HG03439 (cell line): ENCODE measurements around the gene LLGL1.

Experiments used
- ATAC-seq: cut with Tn5 transposase; IDR thresholded peaks from one replicate; pipeline ENCODE4 v1.9.1; 2021; ENCODE audit warnings: mild to moderate bottlenecking, moderate library complexity; ENCODE audit not compliant: unreplicated experiment

Gene LLGL1

DNA sequence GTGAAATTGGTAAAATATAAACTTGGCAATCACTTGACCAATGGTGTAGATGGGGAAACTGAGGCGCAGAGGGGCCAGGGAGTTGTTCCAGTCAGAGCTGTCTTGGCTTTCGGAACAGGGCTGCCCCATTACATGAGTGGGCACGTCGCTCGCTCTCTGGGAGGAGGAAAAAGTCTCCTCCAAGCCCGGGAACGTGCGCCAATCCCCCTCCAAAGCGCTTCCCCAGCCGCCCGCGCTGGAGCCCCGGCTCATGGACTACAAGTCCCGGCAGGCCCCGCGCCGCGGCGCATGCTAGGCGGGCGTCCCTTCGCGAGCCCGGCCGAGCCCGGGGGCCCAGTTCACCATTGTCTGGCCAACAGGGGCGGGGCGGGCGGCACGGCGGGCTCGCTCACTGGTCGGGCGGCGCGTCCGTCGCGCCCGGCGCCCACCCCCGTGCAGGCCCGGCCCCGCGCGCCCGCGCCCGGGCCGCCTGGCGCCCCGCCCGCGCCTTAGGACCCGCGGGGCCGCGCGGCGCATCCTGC lies at the start of gene LLGL1:
LLGL1 (plus strand) TSS at position 515 of the 521 bp plus-strand sequence. CDS start 48 bp downstream, outside the sequence.
- peak; percentile 81 for ATAC-seq

DNA sequence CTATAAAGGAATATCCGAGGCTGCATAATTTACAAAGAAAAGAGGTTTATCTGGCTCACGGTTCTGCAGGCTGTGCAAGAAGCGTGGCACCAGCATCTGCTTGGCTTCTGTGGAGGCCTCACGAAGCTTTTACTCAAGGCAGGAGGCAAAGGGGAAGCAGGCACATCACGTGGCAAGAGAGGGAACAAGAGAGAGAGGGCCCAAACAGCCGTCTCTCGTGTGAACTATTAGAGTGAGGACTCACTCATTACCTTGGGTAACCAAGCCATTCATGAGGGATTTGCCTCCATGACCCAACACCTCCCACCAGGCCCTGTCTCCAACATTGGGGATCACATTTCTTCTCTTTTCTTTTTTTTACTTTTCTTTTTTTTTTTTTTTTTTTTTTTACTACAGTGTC lies 49.3 kb upstream of the LLGL1 start:
- ATAC-seq: no peak

DNA sequence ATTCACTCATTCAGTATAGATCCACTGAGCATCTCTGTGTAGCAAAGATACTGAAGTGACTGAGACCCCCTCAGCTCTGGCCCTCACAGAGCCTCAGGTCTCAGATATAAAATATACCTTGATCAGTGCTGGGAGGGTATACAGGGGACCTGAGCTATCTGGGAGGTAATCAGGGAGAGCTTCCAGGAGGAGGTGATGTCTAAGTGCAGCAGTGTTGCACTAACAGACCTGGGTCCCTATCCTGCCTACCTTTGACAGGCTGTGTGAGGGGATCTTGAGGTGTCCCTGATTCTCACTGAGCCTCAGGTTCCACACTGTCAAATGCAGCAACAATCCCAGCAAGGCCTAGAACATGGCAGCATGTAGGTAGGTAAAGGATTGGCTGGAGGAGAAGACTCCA lies 48.3 kb upstream of the LLGL1 start:
- ATAC-seq: no peak

DNA sequence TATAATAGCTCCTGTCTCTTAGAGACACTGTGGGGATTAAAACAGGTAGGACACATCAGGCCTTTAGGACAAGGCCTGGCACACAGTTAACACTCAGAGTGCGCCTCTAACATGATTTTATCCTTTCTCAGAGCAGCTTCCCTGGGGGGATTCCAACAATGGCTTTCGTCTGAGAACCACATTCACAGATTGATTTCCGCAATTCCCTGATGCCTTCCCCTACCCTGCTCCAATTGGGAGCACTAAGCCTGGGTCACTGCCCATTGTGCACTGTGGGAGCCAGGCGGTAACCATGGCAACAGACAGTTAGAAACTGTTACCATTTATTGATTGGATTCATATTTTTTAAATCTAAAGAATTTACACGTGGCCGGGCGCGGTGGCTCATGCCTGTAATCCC lies 47.7 kb upstream of the LLGL1 start:
- ATAC-seq: no peak

DNA sequence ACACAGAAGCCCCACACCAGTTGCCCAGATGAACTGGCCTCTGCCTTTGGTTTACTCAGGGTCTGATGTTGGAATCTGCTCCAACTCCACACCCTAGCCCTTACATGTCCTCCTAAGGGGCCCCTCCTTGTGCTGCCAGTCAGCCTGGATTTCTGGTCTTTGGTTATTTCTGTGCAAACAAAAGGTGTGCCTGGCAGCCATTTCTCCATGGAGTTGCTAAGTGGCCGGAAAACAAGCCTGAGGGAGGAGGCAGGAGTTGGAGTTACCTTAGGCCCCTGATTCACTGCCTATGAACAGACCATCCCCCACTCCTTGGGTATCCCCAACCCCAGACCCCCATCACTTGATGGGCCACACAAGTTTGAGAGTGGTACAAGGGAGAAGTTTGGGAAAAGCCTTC lies 46.2 kb upstream of the LLGL1 start:
- no peak for ATAC-seq

DNA sequence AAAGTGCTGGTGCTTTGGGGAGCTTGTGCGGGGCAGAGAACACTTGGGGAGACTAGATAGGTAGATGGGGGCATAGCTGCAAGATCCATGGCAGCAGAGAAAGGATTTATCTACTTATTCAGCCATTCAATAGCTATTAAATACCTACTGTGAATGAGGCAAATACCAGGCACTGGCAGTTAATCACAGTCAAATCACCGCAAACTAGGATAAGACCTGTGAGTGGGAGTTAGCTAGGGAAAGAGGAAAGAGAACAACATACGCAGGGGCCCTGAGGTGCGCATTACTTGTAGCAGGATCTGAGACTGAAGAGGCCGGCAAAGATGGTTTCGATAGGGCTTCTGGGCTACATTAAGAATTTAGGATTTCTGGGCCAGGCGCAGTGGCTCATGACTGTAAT lies 45.6 kb upstream of the LLGL1 start:
- no peak for ATAC-seq

DNA sequence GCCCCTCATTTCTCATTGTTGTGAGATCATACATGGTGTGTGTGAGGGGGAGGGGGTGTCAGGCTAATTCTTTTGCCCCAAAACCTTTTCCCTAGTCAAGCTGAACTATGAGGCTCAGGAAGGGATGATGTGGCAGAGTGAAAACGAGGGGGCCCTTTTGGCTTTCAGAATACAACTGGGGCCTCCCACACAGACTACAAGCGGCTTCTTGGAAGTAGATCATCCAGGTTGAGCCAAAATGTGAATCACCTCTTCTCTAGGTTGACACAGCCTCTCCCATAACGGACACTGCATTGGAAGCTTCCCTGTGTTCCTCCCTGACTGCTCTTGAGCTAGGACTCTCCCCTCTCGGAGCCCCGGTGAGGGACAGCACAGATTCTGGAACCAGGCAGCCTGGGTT lies 44.1 kb upstream of the LLGL1 start:
- no peak for ATAC-seq

DNA sequence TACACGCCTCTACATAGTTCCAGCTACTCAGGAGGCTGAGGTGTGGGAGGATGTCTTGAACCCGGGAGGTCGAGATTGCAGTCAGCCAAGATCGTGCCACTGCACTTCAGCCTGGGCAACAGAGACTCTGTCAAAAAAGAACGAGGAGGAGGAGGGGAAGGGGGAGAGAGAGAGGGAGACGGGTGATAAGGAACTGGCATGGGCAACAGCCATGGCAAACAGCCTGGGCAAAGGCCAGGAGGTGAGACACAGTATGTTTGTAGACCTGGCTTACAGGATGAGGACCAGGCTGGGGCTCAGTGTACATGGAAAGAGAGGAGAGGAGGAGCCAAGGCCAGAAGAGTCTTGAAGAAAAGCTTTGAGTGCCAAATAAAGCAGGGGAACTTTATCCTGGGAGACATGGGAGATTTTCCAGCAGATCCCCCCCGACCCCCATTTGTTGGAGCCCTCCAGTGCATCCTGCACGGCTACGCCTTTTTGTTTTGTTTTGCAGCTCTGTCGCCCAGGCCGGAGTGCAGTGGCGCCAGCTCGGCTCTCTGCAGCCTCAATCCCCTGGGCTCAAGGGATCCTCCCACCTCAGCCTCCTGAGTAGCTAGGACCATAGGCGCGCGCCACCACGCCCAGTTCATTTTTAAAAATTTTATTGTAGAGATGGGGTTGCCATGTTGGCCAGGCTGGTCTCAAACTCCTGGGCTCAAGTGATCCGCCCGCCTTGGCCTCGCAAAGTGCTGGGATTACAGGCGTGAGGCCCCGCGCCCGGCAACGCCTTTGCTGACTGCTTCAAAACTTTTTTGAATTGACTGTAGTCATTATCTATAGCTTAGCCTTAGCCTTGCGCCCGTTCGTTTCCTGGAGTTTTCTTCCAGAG lies 43.1 kb upstream of the LLGL1 start:
- ATAC-seq: no peak

DNA sequence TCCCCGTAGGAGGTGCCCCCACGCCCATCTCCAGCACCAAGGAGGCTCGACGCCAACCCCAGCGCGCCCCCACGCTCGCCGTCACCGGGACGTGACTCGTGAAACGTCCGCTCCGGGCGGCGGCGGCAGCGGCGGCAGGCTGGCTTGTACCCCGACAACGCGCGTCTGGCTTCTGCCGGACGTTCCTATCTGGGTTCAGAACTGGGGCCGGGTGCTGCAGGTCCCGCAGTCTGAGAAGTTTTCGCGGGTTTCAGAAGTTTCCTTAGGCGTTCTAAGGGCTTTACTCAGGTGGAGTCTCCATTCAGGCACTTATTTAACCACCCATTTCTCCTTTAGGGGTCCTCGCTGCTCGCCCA lies 42.5 kb upstream of the LLGL1 start:
- peak; percentile 34 for ATAC-seq

DNA sequence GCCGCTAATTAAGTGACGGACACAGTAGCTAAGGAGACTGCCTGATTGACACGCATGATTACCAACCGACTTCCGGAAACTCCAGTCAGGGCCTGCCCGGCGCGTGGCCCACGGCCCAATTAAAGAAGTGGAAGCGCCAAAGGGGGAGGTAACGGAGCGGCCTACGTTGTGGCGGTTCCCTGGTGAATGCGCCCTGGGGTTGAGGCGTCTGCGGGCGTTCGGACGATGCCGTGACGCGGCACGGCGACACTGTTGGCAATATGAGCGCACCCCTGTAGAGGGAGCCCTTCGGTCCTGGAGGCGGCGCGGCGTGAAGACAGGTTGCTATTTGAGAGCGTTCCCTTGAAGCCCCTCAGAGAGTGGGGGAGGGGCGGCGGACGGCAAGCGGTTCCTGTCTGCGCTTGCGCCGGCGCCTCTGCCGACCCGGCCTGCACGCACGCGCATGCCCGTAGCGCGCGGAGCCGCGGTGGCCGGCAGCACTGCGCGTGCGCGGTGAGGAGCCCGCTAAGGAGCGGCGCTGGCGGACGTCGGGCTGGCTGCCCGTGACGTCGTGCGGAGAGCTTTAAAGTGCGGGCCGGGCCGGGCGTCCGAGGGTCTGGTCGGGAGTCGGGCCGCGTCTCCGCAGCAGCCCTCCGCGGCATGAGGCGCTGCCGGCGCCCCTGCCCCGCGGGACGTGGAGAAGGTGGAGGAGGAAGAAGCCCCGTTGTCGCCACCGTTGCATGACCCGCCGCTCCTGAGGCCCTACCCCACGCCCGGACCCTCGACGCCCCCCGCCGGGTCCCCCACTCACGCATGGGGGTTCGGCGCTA lies 41.9 kb upstream of the LLGL1 start, which contains the start of gene ALKBH5:
ALKBH5 (plus strand) TSS at position 495 of the 809 bp plus-strand sequence. CDS start 416 bp downstream, outside the sequence.
- peak; percentile 76 for ATAC-seq

DNA sequence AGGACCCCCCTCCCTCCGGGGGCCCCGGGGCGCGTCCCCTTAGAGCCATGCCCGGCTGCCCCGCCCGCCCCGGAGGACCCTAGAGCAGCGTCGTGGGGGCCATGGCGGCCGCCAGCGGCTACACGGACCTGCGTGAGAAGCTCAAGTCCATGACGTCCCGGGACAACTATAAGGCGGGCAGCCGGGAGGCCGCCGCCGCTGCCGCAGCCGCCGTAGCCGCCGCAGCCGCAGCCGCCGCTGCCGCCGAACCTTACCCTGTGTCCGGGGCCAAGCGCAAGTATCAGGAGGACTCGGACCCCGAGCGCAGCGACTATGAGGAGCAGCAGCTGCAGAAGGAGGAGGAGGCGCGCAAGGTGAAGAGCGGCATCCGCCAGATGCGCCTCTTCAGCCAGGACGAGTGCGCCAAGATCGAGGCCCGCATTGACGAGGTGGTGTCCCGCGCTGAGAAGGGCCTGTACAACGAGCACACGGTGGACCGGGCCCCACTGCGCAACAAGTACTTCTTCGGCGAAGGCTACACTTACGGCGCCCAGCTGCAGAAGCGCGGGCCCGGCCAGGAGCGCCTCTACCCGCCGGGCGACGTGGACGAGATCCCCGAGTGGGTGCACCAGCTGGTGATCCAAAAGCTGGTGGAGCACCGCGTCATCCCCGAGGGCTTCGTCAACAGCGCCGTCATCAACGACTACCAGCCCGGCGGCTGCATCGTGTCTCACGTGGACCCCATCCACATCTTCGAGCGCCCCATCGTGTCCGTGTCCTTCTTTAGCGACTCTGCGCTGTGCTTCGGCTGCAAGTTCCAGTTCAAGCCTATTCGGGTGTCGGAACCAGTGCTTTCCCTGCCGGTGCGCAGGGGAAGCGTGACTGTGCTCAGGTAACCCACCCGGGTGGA lies 41.0 kb upstream of the LLGL1 start:
- ATAC-seq: peak; percentile 14

DNA sequence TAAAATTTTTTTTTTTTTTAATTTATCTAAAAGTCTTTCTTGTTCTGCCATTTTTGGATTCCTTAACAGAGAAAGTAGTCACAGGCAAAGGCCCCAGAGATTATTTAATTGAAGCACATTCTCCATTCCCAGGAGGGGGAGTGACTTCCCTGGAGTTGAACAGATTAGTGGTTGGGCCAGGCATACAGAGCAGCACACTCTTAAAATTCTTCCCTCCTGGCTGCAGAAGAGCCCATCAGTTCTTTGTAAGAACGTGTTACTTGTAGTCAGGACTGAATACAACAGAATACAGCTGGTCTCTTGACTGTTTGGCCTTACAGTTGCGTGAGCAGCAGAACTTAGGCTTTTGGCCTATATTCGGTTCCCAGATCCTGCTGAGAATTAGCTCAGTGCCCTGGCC lies 40.0 kb upstream of the LLGL1 start:
- no peak for ATAC-seq

DNA sequence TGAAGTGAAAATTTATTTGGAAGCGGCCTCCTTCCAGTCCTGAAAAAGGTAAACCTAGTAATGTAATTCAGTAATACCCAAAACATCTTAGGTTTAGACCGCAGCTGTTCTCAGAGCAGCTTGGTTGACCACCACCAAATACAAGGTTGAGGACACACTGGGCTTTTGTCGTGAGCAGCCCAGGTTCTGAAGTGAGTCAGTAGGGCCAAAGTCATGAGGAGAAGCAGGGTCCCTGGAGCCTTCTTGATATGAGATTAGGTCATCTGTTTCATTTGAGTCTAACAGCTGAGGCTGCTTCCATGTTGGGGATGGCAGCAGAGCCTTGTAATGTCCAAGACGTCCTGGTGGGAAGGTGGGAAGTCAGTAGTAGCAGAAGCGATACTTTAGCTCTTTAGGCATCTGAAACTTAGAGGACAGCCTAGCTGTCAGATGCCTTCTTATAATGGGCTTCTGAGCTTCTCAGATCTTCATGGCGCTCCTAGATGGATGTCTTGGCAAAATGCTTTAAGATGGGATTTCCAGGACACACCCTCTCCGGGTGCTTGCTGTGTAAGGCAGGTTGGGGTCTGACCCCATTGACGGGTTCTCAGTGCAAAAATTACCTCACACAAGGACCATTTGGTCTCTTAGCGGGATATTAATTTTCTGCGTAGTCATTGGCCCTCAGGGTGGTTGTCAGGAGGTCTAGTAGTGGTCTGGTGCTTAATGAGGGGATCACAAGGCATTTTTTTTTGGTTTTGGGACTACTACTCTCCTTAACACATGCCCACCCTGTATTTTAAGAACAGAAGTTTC lies 39.4 kb upstream of the LLGL1 start:
- no peak for ATAC-seq

DNA sequence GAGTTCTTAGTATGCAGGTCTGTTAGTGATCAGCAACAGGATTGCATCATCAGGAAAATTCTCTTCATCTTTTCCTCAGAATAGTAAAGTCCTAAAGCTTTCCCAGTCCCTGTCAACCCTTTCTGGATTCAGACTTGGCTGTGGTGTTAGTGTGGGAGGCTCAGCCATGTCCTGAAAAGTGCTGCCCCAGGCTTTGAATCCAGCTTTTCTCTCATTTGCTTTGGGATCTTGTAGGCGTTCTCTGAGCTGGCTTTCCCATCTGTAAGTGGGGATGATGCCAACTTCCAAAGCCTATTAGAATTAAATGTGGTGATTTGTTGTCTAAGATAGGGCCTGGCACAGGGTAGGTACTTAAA lies 38.8 kb upstream of the LLGL1 start:
- no peak for ATAC-seq

DNA sequence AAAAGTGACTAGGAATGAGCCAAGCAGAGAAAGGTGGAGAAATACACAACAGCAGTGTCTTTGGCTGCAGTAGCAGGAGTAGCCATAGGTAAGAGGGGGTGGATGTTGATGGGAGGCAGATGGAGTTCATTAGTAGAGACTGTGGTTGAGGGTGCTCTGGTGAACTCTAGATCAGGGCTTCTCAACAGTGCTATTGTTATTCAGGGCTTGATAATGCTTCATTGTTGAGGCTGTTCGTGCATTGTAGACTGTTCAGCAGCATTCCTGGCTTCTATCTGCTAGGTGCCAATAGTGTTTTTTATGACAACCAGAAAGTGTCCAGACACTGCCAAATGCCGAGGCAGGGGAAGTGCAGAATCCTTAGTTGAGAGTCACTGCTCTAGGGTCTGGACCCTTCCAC lies 38.2 kb upstream of the LLGL1 start:
- no peak for ATAC-seq

DNA sequence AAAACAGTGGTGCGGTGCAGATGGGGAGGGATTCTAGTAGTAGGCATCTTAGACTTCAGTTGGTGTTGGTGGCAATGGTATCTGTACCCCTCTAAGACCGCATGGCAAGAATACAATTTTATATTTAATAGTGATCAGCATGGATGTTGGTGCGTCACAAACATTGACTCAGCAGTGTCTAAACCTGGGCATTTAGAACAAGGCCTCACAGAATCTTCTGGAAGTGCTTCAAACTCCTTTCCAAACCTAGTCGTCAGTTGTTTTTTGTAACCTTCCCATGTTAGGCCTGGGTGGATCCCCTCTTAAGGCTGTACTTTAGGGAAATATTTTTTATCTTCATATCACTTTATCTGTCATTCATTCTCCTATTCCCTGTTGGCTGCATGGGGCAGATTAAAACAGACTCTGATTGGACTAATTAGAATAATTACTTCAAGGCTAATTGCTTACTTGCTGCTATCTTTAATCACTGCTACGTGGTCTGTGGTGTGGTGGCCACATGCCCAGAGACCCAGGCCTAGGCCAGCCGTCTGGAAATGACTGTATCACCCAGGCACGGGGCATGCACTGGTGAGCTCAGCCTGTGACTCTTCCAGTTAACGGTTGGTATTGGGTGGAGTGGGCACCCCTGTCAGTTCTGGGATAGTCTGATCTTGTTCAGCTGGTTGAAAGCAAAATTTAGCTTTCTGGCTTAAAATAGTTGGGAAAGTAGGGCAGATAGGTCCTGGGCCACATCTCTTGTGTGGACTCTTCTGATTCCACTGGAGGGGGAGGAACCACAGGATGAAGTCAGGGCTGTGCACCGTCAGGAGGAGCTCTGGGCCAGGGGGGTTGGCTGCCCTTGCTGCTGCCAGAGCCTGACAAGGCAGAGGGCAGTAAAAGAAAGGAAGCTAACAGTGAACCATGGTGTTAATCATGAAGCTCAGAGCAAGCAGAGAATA lies 37.3 kb upstream of the LLGL1 start:
- ATAC-seq: no peak

DNA sequence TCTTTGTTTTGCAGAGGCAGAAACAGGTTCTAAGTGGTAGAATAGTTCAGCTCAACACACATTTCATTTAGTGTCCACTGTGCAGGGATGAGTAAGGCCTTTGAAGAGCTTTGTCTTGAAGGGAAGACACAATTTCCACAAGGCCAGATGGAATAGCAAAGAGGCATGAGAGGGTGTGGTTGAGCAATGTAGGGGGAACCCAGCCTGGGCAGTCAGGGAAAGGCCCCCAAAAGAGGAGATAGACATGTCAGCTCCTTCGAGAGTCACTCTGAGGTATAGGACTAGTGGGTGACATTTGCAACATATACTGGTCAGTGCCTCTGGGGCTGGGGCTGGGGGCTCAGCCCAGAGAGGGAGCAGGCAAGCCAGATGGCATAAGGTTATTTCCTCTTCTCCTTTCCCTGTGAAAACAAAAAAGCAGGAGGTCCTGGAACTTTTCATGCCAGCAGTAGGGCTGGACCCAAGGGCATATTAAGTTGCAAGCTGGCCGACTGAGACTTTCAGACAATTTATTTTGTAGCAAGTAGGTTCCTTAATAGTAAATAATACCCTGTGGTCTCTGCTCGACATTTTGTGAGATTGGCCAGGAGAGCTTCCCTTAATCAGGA lies 34.7 kb upstream of the LLGL1 start:
- ATAC-seq: no peak

DNA sequence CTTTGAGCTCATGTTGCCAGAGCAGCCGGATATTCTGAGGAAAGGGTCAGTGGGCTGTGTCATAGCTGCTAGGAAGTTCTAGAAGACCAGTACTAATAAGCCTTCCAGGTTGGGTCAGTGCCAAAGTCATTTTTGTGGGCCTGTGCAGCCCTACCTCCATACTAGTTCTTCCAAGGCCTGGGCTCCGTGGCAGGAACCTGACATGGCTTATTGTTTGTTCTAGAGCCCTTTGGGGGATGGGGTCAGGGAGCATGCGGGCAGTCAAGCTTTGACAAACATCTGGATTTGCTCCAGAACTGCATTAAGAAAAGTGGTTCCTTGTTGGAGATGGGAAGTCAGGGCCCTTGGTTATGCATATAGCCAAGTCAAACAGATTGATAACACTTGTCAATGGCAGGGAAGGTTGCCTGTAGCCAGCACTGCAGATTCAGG lies 34.2 kb upstream of the LLGL1 start:
- ATAC-seq: no peak

DNA sequence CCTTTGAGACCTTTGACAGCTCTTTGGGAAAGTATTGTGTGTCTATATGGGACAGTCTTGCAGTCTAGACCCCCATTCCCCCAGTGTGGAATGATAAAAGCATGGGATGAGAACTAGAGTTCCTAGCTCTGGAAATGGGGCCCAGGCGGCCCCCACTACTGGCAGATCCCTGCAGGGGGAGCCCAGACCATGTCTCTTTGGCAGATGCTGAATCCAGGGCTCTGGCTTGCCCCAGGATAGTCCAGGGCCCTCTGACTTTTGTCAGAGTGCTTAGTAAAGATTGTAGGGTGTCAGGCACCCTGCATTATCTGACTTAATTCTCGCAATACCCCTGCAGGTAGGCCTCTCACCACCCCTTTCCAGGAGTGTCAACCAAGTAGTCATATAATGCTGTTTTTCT lies 33.5 kb upstream of the LLGL1 start:
- no peak for ATAC-seq
